Measurements from ENCODE around the gene FLOT1.

The FLOT1 gene

DNA sequence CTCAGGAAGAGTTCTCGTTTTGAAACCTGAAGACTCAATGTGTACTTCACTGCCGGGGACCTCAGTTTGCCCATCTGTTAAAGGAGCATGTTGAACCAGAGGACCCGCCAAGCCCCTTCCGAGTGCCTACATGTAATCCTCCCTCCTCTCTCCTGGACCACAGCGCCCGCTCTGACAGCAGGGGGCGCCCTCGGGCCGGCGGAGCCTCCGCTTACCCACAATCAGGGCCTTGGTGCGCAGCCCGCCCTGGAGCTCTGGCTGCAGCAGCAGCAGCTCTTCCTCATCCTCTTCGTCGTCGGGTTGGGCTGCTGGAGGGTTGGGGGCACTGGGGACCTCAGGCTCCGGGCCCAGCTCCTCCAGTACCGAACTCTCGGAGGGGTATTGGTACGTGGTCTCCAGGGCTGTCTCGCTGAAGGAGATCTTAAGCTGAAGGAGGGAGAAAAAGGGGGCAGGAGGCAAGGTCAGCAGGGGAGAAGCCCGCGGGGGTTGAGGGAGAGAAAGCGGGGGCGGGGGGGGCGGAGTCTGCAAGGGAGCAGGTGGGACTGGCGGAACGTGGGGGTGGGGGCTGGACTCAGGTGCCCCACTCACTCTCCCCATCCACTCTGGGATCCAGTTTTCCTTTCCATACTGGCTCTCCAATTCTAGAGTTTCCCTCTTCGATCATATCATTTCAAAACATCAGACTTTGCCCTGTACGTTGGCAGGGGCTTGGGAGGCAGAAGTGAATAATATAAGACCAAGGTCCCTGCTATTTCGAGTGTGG is 63.3 kb downstream of the FLOT1 start:
- no peak for DNase-seq
